ENCODE measurements around the gene MEN1.

- no peak for TF ChIP-seq TGIF2 (CRISPR knock-in tag; IDR thresholded peaks at IDR 0.05)
- no peak for TF ChIP-seq CTCF (CRISPR knock-in tag; IDR thresholded peaks at IDR 0.05)
- TF ChIP-seq BRD4 (CRISPR knock-in tag; IDR thresholded peaks at IDR 0.05): no peak
- TF ChIP-seq ZNF792 (CRISPR knock-in tag; IDR thresholded peaks at IDR 0.05): no peak
- no peak for TF ChIP-seq ZXDC (CRISPR knock-in tag; IDR thresholded peaks at IDR 0.05)
- TF ChIP-seq GABPA (IDR thresholded peaks at IDR 0.05; ENCODE audit: low read depth, low read length): no peak
- no peak for TF ChIP-seq GABPA (CRISPR knock-in tag; IDR thresholded peaks at IDR 0.05; ENCODE audit: low read depth)
- no peak for TF ChIP-seq POLR2AphosphoS5 (IDR thresholded peaks at IDR 0.05; ENCODE audit: low read depth, low read length)
- TF ChIP-seq HMG20A (CRISPR knock-in tag; IDR thresholded peaks at IDR 0.05; ENCODE audit: borderline replicate concordance): no peak
- TF ChIP-seq CBX1 (IDR thresholded peaks at IDR 0.05; ENCODE audit: low read depth): no peak
- TF ChIP-seq POLR2A (IDR thresholded peaks at IDR 0.05; ENCODE audit: insufficient read depth in 1 of 2, low read depth in 2 of 2, low read length in 2 of 2): no peak
- no peak for TF ChIP-seq HDAC1 (CRISPR knock-in tag; IDR thresholded peaks at IDR 0.05)
- TF ChIP-seq RELA (CRISPR knock-in tag; IDR thresholded peaks at IDR 0.05): no peak
Observed at GRCh38 chr11:64792482-64792881, 17.9 kb downstream of the MEN1 start.

All from HepG2 (cell line).